ENCODE data around the gene CNTN1. TPM values are rescaled to one million over a fixed set of nuclear protein-coding genes. Genes with fewer than 3 reads are reported as not detected.

CNTN1 gene
- total and polyA plus RNA-seq, 9 donors = 21.8 to 123 (median 44.1) TPM

GRCh38 chr12:40833818-40834217 is 141.6 kb downstream of the CNTN1 start:
- H3K4me1 ChIP-seq (ENCODE audit: insufficient read depth) = no peaks in the 10 kb centered on the region
- no peak overlapping the region for H3K27ac ChIP-seq
- H3K27me3 ChIP-seq = no peaks in the 10 kb centered on the region
- H3K9me3 ChIP-seq = no peaks in the 10 kb centered on the region
- no peak for TF ChIP-seq POLR2A (IDR thresholded peaks at IDR 0.05)
- no peak for TF ChIP-seq CTCF (IDR thresholded peaks at IDR 0.05)
- TF ChIP-seq EP300 (IDR thresholded peaks at IDR 0.05) = no peak
- H3K4me3 ChIP-seq = no peak overlapping the region
- 90 to 98% (median 95%) methylated on average over 2 of the region's 2 CpGs for WGBS, 3 donors
- intact Hi-C loops (cut with DNase I) = no loop called here
- DNase-seq = no peak
- H3K36me3 ChIP-seq = no peaks in the 10 kb centered on the region

GRCh38 chr12:40834321-40834720 is 142.1 kb downstream of the CNTN1 start:
- no peaks in the 10 kb centered on the region for H3K36me3 ChIP-seq
- no peaks in the 10 kb centered on the region for H3K9me3 ChIP-seq
- intact Hi-C loops (cut with DNase I) = no loop called here
- DNase-seq = no peak
- no peak for TF ChIP-seq CTCF (IDR thresholded peaks at IDR 0.05)
- no peak for TF ChIP-seq EP300 (IDR thresholded peaks at IDR 0.05)
- TF ChIP-seq POLR2A (IDR thresholded peaks at IDR 0.05) = no peak
- no peak overlapping the region for H3K27ac ChIP-seq
- no peaks in the 10 kb centered on the region for H3K27me3 ChIP-seq
- H3K4me3 ChIP-seq = no peak overlapping the region
- H3K4me1 ChIP-seq (ENCODE audit: insufficient read depth) = no peaks in the 10 kb centered on the region
- WGBS, 3 donors = 84 to 86% (median 85%) methylated on average over 5 of the region's 5 CpGs

GRCh38 chr12:40837891-40838429 is 145.7 kb downstream of the CNTN1 start:
- intact Hi-C loops (cut with DNase I) = no loop called here
- Histone ChIP-seq H3K27ac (no peak overlapping the region), H3K9me3 (no peaks in the 10 kb centered on the region), H3K27me3 (no peaks in the 10 kb centered on the region), H3K4me3 (no peak overlapping the region), H3K36me3 (no peaks in the 10 kb centered on the region), H3K4me1 (ENCODE audit: insufficient read depth) (no peaks in the 10 kb centered on the region)
- no peak for TF ChIP-seq CTCF (IDR thresholded peaks at IDR 0.05)
- TF ChIP-seq EP300 (IDR thresholded peaks at IDR 0.05) = no peak
- TF ChIP-seq POLR2A (IDR thresholded peaks at IDR 0.05) = no peak
- no peak for DNase-seq
- WGBS, 3 donors = 95 to 97% (median 97%) methylated on average over 6 of the region's 6 CpGs

- Histone ChIP-seq H3K4me3 (no peak overlapping the region), H3K27ac (no peak overlapping the region), H3K27me3 (no peaks in the 10 kb centered on the region), H3K4me1 (ENCODE audit: insufficient read depth) (no peaks in the 10 kb centered on the region), H3K36me3 (no peaks in the 10 kb centered on the region), H3K9me3 (no peaks in the 10 kb centered on the region)
- TF ChIP-seq CTCF (IDR thresholded peaks at IDR 0.05) = no peak
- 31 to 37% (median 35%) methylated on average over 3 of the region's 3 CpGs for WGBS, 3 donors
- intact Hi-C loops (cut with DNase I) = no loop called here
- no peak for DNase-seq
Observed at GRCh38 chr12:40843495-40843894, 151.3 kb downstream of the CNTN1 start.

Data from ovary (tissue), 9 donors.